OCI-LY1 (cell line): ENCODE results near the gene CTNND2.

Experiments
- H2AFZ ChIP-seq: fragments of 200-600 bp; sonication (generic), shearing (Covaris generic); 2 replicates; pipeline ENCODE4 v1.6.0; 2014; ENCODE audit warnings: antibody characterized with exemption, mild to moderate bottlenecking, low read length
- H3F3A ChIP-seq: fragments of 200-600 bp; sonication (generic), shearing (Covaris generic); 2 replicates; pipeline ENCODE4 v1.6.0; 2014; ENCODE audit warnings: mild to moderate bottlenecking, antibody characterized with exemption, low read length, moderate library complexity; ENCODE audit not compliant: insufficient read depth
- H3K27ac ChIP-seq: fragments of 200-600 bp; sonication (generic); 2 replicates; pipeline ENCODE4 v1.5.1; 2014; ENCODE audit warnings: low read length, mixed run types, mild to moderate bottlenecking, low read depth; ENCODE audit not compliant: poor library complexity, severe bottlenecking
- H3K27me3 ChIP-seq: fragments of 200-600 bp; sonication (generic); 2 replicates; pipeline ENCODE4 v1.6.0; 2014; ENCODE audit warnings: antibody characterized with exemption, mild to moderate bottlenecking, low read length, moderate library complexity; ENCODE audit not compliant: insufficient read depth
- H3K36me3 ChIP-seq: fragments of 200-600 bp; sonication (generic); 2 replicates; pipeline ENCODE4 v1.6.1; 2014; ENCODE audit warnings: mild to moderate bottlenecking, antibody characterized with exemption, low read length, moderate library complexity, mixed read lengths; ENCODE audit not compliant: insufficient read depth
- H3K4me1 ChIP-seq: fragments of 200-600 bp; sonication (generic); 2 replicates; pipeline ENCODE4 v1.5.1; 2014; ENCODE audit warnings: mild to moderate bottlenecking, low read length, moderate library complexity; ENCODE audit not compliant: insufficient read depth, severe bottlenecking
- H3K4me2 ChIP-seq: fragments of 200-600 bp; sonication (generic), shearing (Covaris generic); 2 replicates; pipeline ENCODE4 v1.6.1; 2014; ENCODE audit warnings: low read length
- H3K4me3 ChIP-seq: fragments of 200-600 bp; sonication (generic); 2 replicates; pipeline ENCODE4 v1.5.1; 2014; ENCODE audit warnings: low read length, low read depth, mild to moderate bottlenecking, mixed read lengths; ENCODE audit not compliant: poor library complexity, severe bottlenecking
- H3K79me2 ChIP-seq: fragments of 200-600 bp; shearing (Covaris generic); 2 replicates; pipeline ENCODE4 v1.6.1; 2016; ENCODE audit warnings: mixed run types, low read length, mixed read lengths; ENCODE audit not compliant: insufficient read depth
- H3K9ac ChIP-seq: fragments of 200-600 bp; sonication (generic), shearing (Covaris generic); 2 replicates; pipeline ENCODE4 v1.6.1; 2014; ENCODE audit warnings: mild to moderate bottlenecking, low read length, mixed read lengths
- H3K9me2 ChIP-seq: fragments of 200-600 bp; sonication (generic), shearing (Covaris generic); 2 replicates; pipeline ENCODE4 v1.6.1; 2014; ENCODE audit warnings: low read depth, mild to moderate bottlenecking, low read length, mixed read lengths
- H3K9me3 ChIP-seq: fragments of 200-600 bp; shearing (Covaris generic); 2 replicates; pipeline ENCODE4 v1.6.1; 2014; ENCODE audit warnings: low read length, mixed read lengths
- H4K20me1 ChIP-seq: fragments of 200-600 bp; sonication (generic), shearing (Covaris generic); 2 replicates; pipeline ENCODE4 v1.6.0; 2016; ENCODE audit warnings: mild to moderate bottlenecking, low read length; ENCODE audit not compliant: insufficient read depth
- CTCF ChIP-seq: fragments of 200-600 bp; sonication (generic), shearing (Covaris generic); IDR thresholded peaks from 2 replicates; pipeline ENCODE4 v1.5.1; 2017; ENCODE audit warnings: mild to moderate bottlenecking, antibody characterized with exemption, low read length, moderate library complexity, mixed read lengths
- EZH2 ChIP-seq: fragments of 200-600 bp; sonication (generic), shearing (Covaris generic); IDR thresholded peaks from 2 replicates; pipeline ENCODE4 v1.8.0; 2017; ENCODE audit warnings: borderline replicate concordance, mixed run types, mild to moderate bottlenecking, antibody characterized with exemption, low read length, moderate library complexity, mixed read lengths

CTNND2 gene

GRCh38 chr5:11037941-11038340 is 866.3 kb downstream of the CTNND2 start:
- Histone ChIP-seq H3F3A (no peaks in the 10 kb centered on the region), H3K9me2 (no peaks in the 10 kb centered on the region), H3K4me3 (no peak overlapping the region), H3K4me1 (no peaks in the 10 kb centered on the region), H2AFZ (no peak overlapping the region), H3K36me3 (no peaks in the 10 kb centered on the region), H3K79me2 (no peaks in the 10 kb centered on the region), H3K27me3 (no peaks in the 10 kb centered on the region), H3K9ac (no peak overlapping the region), H3K27ac (no peak overlapping the region), H4K20me1 (no peaks in the 10 kb centered on the region), H3K9me3 (no peaks in the 10 kb centered on the region), H3K4me2 (no peak overlapping the region)
- no peak for TF ChIP-seq EZH2
- TF ChIP-seq CTCF: no peak

GRCh38 chr5:11037080-11037479 is 867.2 kb downstream of the CTNND2 start:
- Histone ChIP-seq H3K9ac (no peak overlapping the region), H3K4me3 (no peak overlapping the region), H4K20me1 (no peaks in the 10 kb centered on the region), H3K27me3 (no peaks in the 10 kb centered on the region), H3K79me2 (no peaks in the 10 kb centered on the region), H3K9me2 (no peaks in the 10 kb centered on the region), H3K27ac (no peak overlapping the region), H3K9me3 (no peaks in the 10 kb centered on the region), H3K4me1 (no peaks in the 10 kb centered on the region), H2AFZ (no peak overlapping the region), H3K4me2 (no peak overlapping the region), H3F3A (no peaks in the 10 kb centered on the region), H3K36me3 (no peaks in the 10 kb centered on the region)
- TF ChIP-seq EZH2 (no peak), CTCF (no peak)

- no peaks in the 10 kb centered on the region for H4K20me1 ChIP-seq
- H3K9ac ChIP-seq: no peak overlapping the region
- no peaks in the 10 kb centered on the region for H3K27me3 ChIP-seq
- no peaks in the 10 kb centered on the region for H3K79me2 ChIP-seq
- TF ChIP-seq EZH2 (no peak), CTCF (no peak)
- no peak overlapping the region for H3K4me3 ChIP-seq
- H3F3A ChIP-seq: no peaks in the 10 kb centered on the region
- no peak overlapping the region for H2AFZ ChIP-seq
- no peak overlapping the region for H3K4me2 ChIP-seq
- H3K4me1 ChIP-seq: no peaks in the 10 kb centered on the region
- H3K36me3 ChIP-seq: no peaks in the 10 kb centered on the region
- no peaks in the 10 kb centered on the region for H3K9me2 ChIP-seq
- no peak overlapping the region for H3K27ac ChIP-seq
- no peaks in the 10 kb centered on the region for H3K9me3 ChIP-seq
Measured at GRCh38 chr5:11030671-11031070, 873.6 kb downstream of the CTNND2 start.
